DMS153 treated with DMSO at 0.1 percent for 48 hours (cell line): ENCODE data around the gene RBM47.

Experiments
- DNase-seq: peaks from one replicate; lab custom pipeline; 2025; ENCODE audit not compliant: unreplicated experiment; lab: John Stamatoyannopoulos, UW

The RBM47 gene

DNA sequence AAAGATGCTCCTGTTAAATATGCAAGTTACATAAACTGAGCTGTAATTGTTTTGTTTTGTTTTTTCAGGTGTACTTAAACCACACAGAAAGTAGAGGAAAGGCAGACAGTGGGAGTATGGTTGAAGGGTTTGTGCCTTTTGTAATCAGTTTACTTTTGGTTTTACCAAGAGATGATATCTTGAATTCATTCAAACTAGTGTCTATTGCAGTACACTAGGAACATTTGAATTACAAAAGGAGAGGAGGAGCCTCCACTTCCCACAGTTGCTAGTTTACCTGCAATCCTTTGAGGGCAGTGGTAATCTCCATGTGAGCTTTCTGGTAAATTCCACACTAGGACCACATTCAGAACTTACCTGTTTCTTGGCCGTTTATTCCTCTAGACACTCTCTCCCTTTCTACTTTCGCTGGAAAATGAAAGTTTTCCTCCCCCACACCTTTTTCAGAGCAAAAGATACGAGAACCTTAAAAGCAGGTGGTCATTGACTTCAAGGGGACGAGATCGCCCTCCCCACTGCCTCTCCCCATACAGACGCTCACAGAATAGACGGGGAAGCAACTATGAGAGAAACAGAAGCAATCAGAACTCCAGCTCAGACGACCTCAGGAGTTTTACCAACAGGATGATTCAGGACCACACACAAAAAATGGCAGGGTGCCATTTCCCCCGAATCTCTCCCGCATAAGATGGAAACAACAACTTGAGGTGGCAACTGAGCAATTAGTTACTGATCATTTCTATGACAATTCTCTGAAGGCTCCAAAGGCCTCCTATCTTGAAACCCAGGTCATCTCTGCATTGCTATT, 3.3 kb downstream of the RBM47 start:
- DNase-seq: no peak

DNA sequence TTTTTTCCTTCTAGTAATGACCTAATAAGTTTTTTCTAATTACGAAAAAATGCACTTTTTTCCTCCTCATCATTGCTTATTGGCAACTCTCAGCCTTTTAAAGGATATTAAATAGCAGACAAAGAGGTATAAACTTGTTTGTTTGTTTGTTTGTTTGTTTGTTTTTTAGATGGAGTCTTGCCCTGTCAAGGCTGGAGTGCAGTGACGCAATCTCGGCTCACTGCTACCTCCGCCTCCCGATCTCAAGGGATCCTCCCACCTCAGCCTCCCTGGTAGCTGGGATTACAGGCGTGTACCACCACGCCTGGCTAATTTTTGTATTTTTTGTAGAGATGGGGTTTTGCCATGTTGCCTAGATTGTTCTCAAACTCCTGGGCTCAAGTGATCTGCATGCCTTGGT, 6.0 kb downstream of the RBM47 start:
- DNase-seq: no peak

DNA sequence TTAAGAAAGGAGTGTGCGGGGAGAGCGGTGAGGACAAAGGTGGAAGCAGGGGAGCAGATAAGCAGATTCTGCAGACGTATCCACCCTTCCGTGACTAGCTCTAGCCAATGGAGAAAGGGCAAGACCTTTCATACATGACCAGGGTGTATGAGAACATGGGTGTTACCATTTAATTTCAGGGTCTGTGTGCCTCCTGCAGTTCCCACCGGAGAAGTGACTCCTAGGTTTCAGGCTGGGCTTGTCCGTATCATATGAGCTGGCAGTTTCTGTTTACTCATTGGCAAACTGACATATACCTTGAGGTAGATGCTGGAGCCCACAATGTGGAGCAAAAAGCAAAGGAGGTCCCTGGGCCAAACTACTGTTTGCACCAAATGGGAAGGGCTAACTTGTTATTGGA, 6.8 kb downstream of the RBM47 start:
- no peak for DNase-seq

DNA sequence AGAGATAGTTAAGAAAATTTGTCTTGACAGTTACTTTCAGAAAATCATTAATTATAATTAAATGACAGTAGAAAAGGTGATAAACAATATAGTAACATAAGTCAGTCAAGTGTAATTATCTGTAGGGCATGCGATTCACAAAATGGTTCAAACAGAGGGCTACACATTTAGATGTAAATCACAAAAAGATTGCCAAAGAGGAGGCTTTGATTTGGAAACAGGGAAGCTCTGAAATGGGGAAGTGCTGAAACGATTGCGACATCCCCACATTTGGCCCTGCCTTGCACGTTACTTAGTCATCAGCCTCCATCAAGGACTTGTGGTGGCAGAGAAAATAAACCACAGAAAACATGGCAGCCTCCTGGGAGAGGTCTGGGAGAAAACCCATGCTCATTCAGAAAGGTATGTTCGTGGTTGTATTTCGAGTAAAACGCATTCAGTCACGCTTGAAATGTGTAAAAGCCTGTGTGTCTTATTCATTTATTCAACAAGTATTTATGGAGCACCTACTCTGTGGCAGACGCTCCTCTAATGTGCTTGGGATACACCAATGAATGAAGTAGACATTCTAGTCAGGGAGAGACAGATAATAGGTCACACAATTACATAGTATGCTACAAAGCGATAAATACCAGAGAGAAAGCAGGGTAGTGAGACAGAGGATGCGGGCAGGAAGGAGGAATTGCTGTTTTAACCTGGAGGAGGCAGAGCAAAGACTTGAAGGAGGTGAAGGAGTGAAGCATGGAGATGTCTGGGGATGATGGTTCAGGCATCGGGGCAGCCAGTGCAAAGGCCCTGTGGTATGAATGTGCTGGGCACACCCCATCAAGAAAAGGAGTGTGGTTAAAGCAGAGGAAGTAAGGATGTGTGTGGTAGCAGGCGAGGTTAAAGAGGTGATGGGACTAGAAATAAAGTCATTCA, 7.8 kb downstream of the RBM47 start:
- DNase-seq: no peak

DNA sequence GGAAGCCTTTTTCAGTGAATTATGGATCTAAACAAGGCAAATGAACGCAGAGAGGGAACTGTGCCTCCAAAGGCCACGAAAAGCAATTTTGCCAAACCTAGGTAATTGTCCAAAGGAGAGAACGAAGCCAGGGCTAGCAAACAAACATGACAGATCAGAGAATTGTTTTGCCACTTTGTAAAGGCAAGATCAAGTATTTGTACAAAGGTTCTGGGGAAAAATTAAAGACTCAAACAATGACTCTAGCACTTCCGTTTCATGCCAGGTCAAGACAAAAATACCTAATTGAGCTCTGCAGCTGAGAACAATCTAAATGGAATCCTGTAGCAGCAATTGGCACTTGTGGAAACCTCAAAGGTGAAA, 8.5 kb downstream of the RBM47 start:
- no peak for DNase-seq

DNA sequence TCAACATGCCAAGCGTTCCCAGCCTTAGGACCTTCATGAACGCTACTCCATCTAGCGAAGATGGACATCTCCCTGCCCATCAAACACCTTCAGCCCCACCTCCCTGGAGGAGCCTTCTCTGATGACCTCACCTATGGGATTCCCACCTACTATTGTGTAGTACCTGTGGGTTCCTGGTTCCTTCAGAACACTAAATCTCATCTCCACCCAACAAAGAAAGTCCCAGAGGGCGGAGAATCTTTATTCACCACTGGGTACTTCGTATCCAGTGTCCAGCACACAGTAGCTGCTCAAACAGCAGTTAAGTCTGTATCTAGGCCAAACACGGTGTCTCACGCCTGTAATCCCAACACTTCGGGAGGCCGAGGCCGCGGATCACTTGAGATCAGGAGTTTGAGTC, 10.1 kb downstream of the RBM47 start:
- DNase-seq: no peak

DNA sequence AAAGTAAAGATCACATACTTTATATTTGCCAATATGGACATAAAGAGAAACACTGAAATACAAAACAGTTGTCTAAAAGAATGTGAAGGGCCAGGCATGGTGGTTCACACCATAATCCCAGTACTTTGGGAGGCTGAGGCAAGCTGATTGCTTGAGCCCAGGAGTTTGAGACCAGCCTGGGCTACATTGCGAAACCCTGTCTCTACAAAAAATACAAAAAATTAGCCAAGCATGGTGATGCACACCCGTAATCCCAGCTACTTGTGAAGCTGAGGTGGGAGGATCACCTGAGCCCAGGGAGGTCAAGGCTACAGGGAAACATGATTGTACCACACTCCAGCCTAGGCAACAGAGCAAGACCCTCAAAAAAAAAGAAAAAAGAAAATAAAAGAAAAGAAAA, 11.8 kb downstream of the RBM47 start:
- DNase-seq: no peak

DNA sequence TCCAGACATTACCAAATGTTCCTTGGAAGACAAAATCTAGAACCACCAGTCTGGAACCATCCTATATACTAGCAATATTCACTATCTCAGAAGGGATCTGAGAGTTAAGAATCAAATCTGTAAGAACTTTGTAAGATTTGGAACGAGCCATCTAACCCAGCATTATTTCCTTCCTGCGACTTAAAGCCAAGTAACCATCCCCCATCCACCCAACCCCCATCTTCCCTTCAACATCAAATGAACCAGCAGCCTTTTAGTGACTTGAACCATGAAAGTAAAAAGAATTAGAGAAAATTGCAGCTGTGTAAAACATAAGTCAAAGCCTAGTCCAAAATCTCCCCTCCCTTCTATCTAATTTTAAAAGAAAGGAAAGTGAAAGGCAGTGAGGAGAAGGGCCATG, 15.6 kb downstream of the RBM47 start:
- no peak for DNase-seq

DNA sequence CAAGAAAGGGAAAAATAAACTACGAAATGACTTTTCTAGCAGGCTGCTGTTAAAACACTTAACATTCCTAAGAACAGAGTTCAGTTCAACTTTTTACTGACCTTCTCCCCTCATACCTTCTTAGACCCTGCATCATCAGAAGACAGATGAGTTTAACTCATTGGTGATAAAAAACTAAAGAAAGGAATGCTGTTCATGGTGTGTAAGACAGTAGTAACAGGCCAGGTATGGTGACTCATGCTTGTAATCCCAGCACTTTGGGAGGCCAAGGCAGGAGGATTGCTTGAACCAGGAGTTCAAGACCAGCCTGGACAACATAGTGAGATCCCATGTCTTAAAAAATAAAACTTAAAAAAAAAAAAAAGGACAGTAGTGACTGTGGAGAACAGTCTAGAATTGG, 16.2 kb downstream of the RBM47 start:
- DNase-seq: no peak

DNA sequence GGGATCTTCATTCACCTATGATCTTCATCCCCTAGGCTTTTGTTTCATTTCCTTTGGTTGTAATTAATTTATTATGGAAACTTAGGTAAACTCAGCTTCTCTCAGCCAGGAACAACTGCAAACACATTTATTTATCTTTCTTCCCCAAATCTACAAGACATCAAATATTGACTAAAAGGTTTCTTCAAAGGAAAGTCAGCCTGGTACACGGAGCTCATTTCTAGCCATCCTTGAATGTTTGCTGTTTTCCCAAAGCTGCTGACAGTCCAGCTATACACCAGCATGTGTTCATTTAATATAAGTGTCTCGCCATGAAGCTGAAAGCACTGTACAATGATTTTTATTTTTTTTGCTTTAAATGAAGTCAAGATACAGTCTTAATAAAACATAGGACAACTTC, 16.8 kb downstream of the RBM47 start:
- no peak for DNase-seq

DNA sequence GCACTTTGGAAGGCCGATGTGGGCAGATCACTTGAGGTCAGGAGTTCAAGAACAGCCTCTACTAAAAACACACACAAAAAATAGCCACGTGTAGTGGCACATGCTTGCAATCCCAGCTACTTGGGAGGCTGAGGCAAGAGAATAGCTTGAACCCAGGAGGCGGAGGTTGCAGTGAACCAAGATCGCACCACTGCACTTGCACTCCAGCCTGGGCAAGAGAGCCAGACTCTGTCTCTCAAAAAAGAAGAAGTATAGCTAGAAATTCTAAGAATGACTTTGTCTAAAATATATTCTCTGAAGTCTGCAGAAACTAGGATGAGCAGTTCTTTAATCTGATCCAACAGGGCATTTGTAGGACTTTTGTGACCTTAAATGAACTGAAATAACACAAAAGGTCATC, 17.4 kb downstream of the RBM47 start:
- DNase-seq: no peak

DNA sequence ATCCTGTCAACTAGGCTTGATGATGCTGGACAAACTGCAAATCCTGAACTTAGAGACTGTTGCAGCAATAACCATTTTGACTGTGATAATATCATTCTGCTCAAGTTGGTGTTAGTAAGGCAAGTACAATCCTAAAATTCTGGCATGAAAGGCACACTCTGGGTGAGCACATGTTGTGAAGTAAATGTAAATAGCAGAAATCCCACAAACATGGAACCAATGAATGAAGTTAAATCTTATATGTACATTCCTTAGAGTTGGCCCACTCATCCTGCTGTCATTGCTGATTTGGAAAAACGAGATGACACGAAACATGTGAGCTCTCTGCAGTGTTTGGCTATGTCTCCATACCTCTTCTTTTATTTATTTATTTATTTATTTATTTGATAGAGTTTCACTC, 21.0 kb downstream of the RBM47 start:
- DNase-seq: no peak

DNA sequence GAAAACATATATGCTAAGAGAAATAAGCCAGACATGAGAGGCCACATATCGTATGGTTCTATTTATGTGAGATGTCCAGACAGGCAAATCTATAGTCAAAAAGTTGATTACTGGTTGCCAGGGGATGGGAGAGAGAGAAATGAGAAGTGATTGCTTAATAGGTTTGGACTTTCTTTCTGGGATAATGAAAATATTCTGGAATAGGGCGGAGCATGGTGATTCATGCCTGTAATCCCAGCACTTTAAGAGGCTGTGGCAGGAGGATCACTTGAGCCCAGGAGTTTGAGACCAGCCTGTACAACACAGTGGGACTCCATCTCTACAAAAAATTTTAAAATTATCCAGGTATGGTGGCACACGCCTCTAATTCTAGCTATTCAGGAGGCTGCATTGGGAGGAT, 22.4 kb downstream of the RBM47 start:
- DNase-seq: no peak

DNA sequence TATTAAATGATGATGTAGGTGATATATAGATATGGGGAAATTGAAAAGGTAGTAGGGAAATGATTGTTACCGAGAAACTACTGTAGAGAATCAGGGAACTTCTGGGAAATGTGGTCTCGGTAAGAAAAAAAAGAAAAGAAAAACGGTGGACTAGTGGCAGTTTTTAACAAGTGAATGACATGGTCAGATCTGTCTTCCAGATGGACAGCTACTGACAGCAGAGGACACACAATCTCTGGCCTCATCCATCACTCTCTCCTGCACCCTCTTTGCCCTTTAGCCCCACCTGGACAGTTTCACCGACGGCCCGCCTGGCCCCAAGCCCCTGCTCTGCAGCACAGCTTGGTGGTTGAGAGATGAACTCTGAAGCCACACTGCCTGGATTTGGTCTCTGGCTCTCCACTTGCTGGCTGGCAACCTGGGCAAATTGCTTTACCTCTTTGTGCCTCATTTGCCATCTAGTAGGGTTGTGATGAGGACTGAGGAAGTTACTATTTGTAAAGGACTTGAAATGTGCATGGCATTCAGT, 23.4 kb downstream of the RBM47 start:
- DNase-seq: no peak

DNA sequence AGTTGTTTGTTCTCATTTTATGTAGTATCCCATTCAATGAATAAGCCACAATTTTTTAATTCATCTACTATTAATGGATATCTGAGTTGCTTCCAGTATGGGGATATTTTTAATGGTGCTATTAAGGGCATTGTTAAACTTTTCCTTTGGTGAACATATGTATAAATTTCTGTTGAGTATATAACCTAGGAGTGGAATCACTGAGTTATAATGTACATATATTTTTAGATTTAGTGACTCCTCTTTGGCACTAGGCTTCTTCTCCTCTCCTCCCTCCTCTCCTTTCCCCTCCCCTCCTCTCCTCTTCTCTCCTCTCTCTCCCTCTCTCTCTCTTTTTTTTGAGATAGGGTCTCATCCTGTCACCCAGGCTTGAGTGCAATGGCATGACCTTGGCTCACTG, 26.4 kb downstream of the RBM47 start:
- no peak for DNase-seq

DNA sequence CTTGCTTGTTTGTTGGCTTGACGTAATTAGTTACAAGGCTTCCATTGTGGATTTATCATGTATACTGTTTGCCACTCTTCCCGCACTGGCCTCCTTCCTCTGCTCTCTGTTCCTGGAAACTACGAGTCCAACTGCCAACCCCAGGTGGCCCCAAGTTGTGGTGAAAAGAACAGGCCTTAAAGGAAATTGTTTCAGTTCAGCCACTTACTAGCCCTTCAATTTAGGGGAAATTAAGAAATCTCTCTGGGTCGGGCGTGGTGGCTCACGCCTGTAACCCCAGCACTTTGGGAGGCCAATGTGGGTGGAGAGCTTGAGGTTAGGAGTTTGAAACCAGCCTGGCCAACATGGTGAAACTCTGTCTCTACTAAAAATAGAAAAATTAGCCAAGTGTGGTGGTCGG, 28.0 kb downstream of the RBM47 start:
- DNase-seq: no peak

DNA sequence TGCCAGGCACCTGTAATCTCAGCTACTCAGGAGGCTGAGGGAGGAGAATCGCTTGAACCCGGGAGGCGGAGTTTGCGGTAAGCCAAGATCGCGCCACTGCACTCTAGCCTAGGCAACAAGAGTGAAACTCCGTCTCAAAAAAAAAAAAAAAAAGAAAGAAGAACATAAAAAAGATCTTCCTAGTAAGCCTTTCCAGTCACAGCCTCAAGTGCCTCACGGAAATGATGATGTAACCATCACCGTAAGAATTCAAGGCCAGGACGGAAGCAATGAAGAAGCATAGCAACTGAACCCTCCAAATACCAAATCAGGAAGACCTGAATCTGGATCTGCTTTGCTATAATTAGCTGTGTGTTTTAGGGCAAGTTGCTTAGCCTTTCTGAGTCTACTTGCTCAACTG, 28.8 kb downstream of the RBM47 start:
- DNase-seq: no peak

DNA sequence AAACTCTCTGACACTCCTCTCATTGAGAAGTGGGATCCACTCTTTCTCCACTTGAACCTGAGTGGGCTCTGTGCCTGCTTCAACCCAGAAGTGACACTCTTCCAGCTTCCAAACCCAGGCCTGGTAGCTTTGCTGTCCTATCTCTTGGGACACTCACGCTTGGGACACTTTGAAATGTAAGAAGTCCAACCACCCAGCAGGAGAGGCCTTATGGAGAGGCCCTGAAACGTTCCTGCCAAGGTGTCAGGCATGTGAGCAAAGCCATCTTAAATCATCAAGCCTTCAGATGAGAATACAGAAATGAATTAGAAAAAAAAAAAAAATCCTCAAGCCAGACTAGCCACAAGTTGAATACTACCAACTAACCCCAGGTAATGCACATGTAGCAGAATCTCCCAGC, 30.2 kb downstream of the RBM47 start:
- no peak for DNase-seq

DNA sequence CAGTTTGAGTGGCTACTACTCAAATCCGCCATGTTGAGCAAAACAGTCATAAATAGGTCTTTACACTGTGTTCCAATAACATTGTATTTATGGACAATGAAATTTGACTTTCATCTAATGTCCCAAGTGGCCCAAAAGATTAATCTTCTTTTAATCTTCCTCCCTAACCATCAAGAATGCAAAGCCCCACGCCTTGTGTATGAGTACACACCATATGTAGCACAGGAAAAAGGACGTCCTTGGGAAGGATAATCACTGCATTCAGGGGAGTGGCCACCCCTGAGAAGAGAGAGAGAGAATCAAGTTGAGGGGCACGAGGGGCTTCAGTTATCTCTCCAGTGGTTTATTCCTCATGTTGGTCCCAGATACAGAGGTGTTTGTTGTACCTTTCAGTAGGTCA, 33.1 kb downstream of the RBM47 start:
- no peak for DNase-seq

DNA sequence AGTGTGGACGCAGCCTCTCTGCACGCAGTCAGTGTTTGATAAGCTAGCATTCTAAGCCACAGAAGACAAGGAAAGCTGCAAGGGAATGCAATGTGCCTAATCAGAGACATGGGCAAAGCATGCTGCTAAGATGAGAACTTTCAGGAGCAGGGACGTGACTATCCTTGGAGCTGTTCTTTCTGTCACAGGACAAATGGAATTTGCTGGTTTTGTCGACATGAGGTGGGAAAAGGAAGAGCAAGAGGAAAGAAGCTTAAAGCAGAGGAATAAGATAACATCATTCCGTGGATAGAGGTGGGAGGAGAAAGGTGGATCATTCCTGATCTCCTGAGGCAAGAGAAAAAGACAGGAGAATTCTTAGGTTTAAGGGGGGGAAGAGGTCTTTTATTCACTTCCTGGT, 33.7 kb downstream of the RBM47 start:
- no peak for DNase-seq

DNA sequence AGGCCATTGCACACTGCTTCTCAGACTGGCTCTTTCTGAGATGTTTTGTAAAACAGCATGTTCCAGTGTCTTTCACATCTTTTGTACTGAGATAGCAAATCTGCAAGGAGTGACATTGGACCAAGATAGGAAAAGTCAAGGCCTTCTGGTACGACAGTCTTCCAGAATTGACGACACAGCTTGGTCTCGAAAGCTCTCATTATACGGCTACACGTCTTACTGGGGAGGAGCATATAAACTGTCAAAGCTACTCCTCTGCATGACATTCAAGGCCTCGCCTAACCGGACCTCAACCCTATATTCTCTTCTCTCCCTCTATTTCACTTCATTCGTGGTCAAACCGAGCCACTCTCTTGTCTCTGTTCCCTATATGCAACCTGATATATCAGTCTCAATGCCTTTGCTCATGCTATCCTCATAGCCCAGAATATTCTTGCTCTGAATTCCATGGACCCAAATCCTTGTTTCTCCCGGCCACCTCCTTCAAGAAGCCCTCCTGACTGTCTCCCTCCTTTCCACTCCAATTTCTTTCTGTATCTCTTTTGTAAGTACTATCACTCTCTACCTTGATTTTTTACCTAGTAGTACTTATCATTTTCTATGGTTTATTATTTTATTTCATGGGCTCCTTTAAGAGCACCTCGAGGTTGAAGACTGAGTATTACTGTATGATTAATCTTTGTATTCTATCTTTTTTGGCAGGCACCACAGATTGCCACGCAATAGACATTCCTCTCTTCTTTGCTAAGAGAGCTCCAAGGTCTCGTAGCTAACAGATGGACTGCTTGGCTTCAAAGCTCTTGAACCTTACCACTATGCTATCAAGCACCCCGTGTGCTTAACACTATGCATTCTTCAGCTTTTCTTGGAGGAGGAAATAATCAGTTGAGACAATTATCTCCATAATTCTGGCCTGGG, 35.1 kb downstream of the RBM47 start:
- no peak for DNase-seq
